Endodermal cell (in vitro differentiated cells): ENCODE results near the gene CRISP1. TPM values are rescaled to one million over a fixed set of nuclear protein-coding genes. Genes with fewer than 3 reads are reported as not detected.

ENCODE experiments used
- DNase-seq: peaks from one replicate; pipeline ENCODE4 v3.0.0-alpha.2; 2017
- H3K27ac ChIP-seq: 2 replicates; pipeline ENCODE4 v1.5.1; 2013; ENCODE audit warnings: mild to moderate bottlenecking, low read depth, low read length, moderate library complexity
- H3K27me3 ChIP-seq: 2 replicates; pipeline ENCODE4 v1.6.1; 2013; ENCODE audit warnings: mild to moderate bottlenecking, low read length, moderate library complexity; ENCODE audit not compliant: insufficient read depth, control insufficient read depth, poor library complexity, severe bottlenecking
- H3K36me3 ChIP-seq: 2 replicates; pipeline ENCODE4 v1.7.0; 2013; ENCODE audit warnings: mild to moderate bottlenecking, low read length, moderate library complexity; ENCODE audit not compliant: control insufficient read depth, insufficient read depth
- H3K4me1 ChIP-seq: one replicate; pipeline ENCODE4 v1.7.0; 2013; ENCODE audit warnings: low read length; ENCODE audit not compliant: control insufficient read depth, insufficient read depth
- H3K4me3 ChIP-seq: 2 replicates; pipeline ENCODE4 v1.5.1; 2013; ENCODE audit warnings: mild to moderate bottlenecking, low read length, moderate library complexity
- H3K9ac ChIP-seq: 2 replicates; pipeline ENCODE4 v1.6.1; 2013; ENCODE audit warnings: mild to moderate bottlenecking, low read length, moderate library complexity; ENCODE audit not compliant: poor library complexity, severe bottlenecking; ENCODE audit errors: extremely low read depth
- H3K9me3 ChIP-seq: 2 replicates; pipeline ENCODE4 v1.6.1; 2013; ENCODE audit warnings: mild to moderate bottlenecking, low read length, moderate library complexity; ENCODE audit not compliant: control insufficient read depth
- H3K27ac Mint-ChIP-seq: 2 replicates; pipeline ENCODE4 v1.8.0; 2020; ENCODE audit warnings: mixed read lengths
- H3K27me3 Mint-ChIP-seq: 2 replicates; pipeline ENCODE4 v1.8.0; 2021; ENCODE audit warnings: mild to moderate bottlenecking, mixed read lengths; ENCODE audit not compliant: insufficient read depth
- H3K36me3 Mint-ChIP-seq: 2 replicates; pipeline ENCODE4 v1.8.0; 2020; ENCODE audit warnings: low read depth, mixed read lengths
- H3K4me1 Mint-ChIP-seq: 2 replicates; pipeline ENCODE4 v1.8.0; 2020; ENCODE audit warnings: mixed read lengths
- H3K4me3 Mint-ChIP-seq: 2 replicates; pipeline ENCODE4 v1.8.0; 2020; ENCODE audit warnings: mild to moderate bottlenecking, moderate library complexity, mixed read lengths
- H3K9me3 Mint-ChIP-seq: 2 replicates; pipeline ENCODE4 v1.8.0; 2020; ENCODE audit warnings: mild to moderate bottlenecking, mixed read lengths
- WGBS, 2 experiments: methylation state at CpG; one replicate each; pipeline versions ENCODE4 v1.1.5 to v1.1.7; 2013; ENCODE audit warnings: missing lambda C conversion rate in 2 of 2, mixed read lengths in 1 of 2; ENCODE audit not compliant: insufficient coverage in 1 of 2, insufficient read length in 1 of 2; 5-methylcytosine and 5-hydroxymethylcytosine counted together
- total RNA-seq, 2 donors: library from RNA; stranded (reverse); fragmentation: NEBNext Ultra II Directional in 1 of 2; extraction: Animal tissue kit (Norgen Biotek cat#: 25700) in 1 of 2; gene quantifications; 2 replicates in 1 of 2; 3 replicates in 1 of 2; pipeline ENCODE4 v1.2.1, GENCODE V29; 2021
- TF ChIP-seq, protein P1 (sequence below): fragments of 200-600 bp; sonication (generic); conservative IDR thresholded peaks from 2 replicates; pipeline ENCODE4 v1.5.0; 2021; ENCODE audit warnings: antibody characterized with exemption, mild to moderate bottlenecking

The CRISP1 gene
- total RNA-seq, 2 donors from 2014 or later: not detected

- H3K9ac ChIP-seq: no peak overlapping the region
- H3K36me3 ChIP-seq: no peaks in the 10 kb centered on the region
- H3K27ac Mint-ChIP-seq: no peak overlapping the region
- H3K27me3 ChIP-seq: no peaks in the 10 kb centered on the region
- no peaks in the 10 kb centered on the region for H3K9me3 Mint-ChIP-seq
- no peaks in the 10 kb centered on the region for H3K36me3 Mint-ChIP-seq
- WGBS, 2 experiments: 100% methylated on average over 1 of the region's 1 CpG; no CpG with 5 or more reads in 1 of the 2 experiments
- H3K4me3 ChIP-seq: no peak overlapping the region
- H3K27me3 Mint-ChIP-seq: no peaks in the 10 kb centered on the region
- H3K4me1 ChIP-seq: no peaks in the 10 kb centered on the region
- H3K9me3 ChIP-seq: no peaks in the 10 kb centered on the region
- no peak for DNase-seq
- H3K4me3 Mint-ChIP-seq: no peak overlapping the region
- TF ChIP-seq, protein P1, sequence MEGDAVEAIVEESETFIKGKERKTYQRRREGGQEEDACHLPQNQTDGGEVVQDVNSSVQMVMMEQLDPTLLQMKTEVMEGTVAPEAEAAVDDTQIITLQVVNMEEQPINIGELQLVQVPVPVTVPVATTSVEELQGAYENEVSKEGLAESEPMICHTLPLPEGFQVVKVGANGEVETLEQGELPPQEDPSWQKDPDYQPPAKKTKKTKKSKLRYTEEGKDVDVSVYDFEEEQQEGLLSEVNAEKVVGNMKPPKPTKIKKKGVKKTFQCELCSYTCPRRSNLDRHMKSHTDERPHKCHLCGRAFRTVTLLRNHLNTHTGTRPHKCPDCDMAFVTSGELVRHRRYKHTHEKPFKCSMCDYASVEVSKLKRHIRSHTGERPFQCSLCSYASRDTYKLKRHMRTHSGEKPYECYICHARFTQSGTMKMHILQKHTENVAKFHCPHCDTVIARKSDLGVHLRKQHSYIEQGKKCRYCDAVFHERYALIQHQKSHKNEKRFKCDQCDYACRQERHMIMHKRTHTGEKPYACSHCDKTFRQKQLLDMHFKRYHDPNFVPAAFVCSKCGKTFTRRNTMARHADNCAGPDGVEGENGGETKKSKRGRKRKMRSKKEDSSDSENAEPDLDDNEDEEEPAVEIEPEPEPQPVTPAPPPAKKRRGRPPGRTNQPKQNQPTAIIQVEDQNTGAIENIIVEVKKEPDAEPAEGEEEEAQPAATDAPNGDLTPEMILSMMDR: no peak
- H3K27ac ChIP-seq: no peak overlapping the region
- H3K4me1 Mint-ChIP-seq: no peaks in the 10 kb centered on the region
Observed at GRCh38 chr6:49833386-49833785, 32.9 kb downstream of the CRISP1 start.

GRCh38 chr6:49826743-49827406 is 39.5 kb downstream of the CRISP1 start:
- H3K9me3 Mint-ChIP-seq: no peaks in the 10 kb centered on the region
- DNase-seq: no peak
- no peaks in the 10 kb centered on the region for H3K36me3 ChIP-seq
- H3K9ac ChIP-seq: no peak overlapping the region
- H3K27ac Mint-ChIP-seq: no peak overlapping the region
- 87 to 100% methylated on average over 2 to 5 of the region's 5 CpGs for WGBS, 2 experiments
- H3K4me3 Mint-ChIP-seq: no peak overlapping the region
- H3K4me1 ChIP-seq: no peaks in the 10 kb centered on the region
- no peak overlapping the region for H3K4me3 ChIP-seq
- no peaks in the 10 kb centered on the region for H3K36me3 Mint-ChIP-seq
- TF ChIP-seq, protein P1: no peak
- H3K27me3 Mint-ChIP-seq: no peaks in the 10 kb centered on the region
- H3K4me1 Mint-ChIP-seq: no peaks in the 10 kb centered on the region
- H3K27ac ChIP-seq: no peak overlapping the region
- no peaks in the 10 kb centered on the region for H3K9me3 ChIP-seq
- H3K27me3 ChIP-seq: no peaks in the 10 kb centered on the region

DNA sequence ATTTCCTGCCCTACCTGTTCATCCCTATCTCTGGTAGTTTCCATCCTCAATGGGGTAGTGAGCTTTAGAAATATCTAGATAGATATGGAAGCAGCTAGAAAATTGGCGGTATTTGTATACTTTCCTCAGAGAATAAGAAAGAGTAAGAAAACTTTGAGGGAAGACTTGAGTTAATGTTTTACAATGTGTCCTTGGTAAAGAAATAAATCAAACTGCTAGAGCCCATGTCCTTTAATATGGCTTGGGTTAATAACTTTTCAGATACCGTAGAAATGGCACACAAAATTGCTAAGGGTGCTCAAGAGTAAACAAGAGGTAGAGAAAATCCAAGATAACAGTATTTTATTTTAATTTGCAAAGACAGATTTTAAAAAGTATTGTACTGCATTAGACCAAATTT is 51.2 kb downstream of the CRISP1 start:
- TF ChIP-seq, protein P1: no peak
- Histone ChIP-seq H3K4me3 (no peak overlapping the region), H3K9me3 (no peaks in the 10 kb centered on the region), H3K4me1 (no peaks in the 10 kb centered on the region), H3K27me3 (no peaks in the 10 kb centered on the region), H3K36me3 (no peaks in the 10 kb centered on the region), H3K27ac (no peak overlapping the region), H3K9ac (no peak overlapping the region)
- Mint-ChIP-seq H3K9me3 (no peaks in the 10 kb centered on the region), H3K4me3 (no peak overlapping the region), H3K27me3 (no peaks in the 10 kb centered on the region), H3K36me3 (no peaks in the 10 kb centered on the region), H3K4me1 (no peaks in the 10 kb centered on the region), H3K27ac (no peak overlapping the region)
- 92 to 100% methylated on average over 2 of the region's 2 CpGs for WGBS, 2 experiments
- DNase-seq: no peak
